Smooth muscle cell of bladder (primary cell): ENCODE results near the gene LGALS9C. TPM values are rescaled to one million over a fixed set of nuclear protein-coding genes. Genes with fewer than 3 reads are reported as not detected.

ENCODE experiments used
- total RNA-seq: library from RNA; depleted of rRNA; stranded (reverse); fragments of >200 nt; gene quantifications from 2 replicates; pipeline ENCODE4 v1.2.3, GENCODE V29; 2014

LGALS9C gene
- total RNA-seq = not detected in 2 replicates

DNA sequence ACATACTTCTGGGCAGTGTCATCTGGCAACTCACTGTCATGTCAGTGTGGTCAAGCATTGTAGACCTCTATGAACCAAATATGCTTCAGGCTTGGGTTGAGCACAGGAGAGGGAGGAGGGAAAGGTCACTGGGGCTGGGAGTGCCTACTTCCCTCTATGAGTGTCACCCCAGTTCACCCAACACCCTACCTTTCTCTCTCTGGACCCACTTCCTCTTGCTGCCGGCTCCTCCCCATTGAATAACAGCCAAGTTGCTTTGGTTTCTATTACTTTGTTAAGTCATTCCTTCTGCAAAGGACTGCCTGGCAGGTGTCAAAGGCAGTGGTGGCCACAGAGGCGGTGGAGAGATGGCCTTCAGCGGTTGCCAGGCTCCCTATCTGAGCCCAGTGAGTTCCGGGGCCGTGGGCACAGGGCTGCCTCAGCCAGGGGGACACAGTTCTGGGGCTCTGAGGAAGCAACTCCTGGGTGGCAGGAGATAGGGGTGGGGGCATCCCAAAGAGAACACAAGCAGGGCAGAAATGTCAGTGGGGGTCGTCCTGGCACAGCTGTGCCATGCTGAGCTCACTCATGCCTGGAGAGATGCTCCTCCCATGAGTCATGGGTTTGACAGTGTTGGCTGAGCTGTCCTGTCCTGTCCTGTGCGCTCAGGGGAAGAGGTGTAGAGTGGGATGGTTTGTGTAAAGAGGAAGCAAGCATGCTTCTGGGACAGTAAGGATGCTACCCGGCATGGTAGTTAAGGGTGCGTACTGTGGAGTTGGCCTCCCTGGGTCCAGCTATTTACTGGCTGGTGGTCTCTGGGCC, at the start of gene LGALS9C:
Gene LGALS9C, plus strand, starts transcription at position 282 of the 801 bp plus-strand sequence. Its CDS starts 66 bp downstream, at position 348.

Other genes with a start within 250 kb of the LGALS9C start
- gene FLII, start 218.1 kb upstream of the LGALS9C start, total RNA-seq = 316 and 351 TPM in 2 replicates
- 9.1 and 10.6 TPM in 2 replicates for gene MIEF2, start 216.1 kb upstream of the LGALS9C start, total RNA-seq
- gene TOP3A, start 161.8 kb upstream of the LGALS9C start, total RNA-seq = 10.4 and 12.9 TPM in 2 replicates
- 11.0 and 18.2 TPM in 2 replicates for gene SMCR8, start 161.5 kb upstream of the LGALS9C start, total RNA-seq
- gene SHMT1, start 113.2 kb upstream of the LGALS9C start, total RNA-seq = 4.0 and 6.6 TPM in 2 replicates
- gene EVPLL, start 99.0 kb upstream of the LGALS9C start, total RNA-seq = not detected in 2 replicates
- gene TBC1D28, start 167.6 kb downstream of the LGALS9C start, total RNA-seq = not detected in 2 replicates
- gene FOXO3B, start 205.5 kb downstream of the LGALS9C start, total RNA-seq = 2.1 and 3.3 TPM in 2 replicates